CD14-positive monocyte (primary cell): Measurements from ENCODE around the gene TGM4. TPM values are rescaled to one million over a fixed set of nuclear protein-coding genes. Genes with fewer than 3 reads are reported as not detected.

Experiments
- DNase-seq, 3 donors: peaks; one replicate each; pipeline ENCODE4 v3.0.0-alpha.2; 2011 to 2022
- H2AFZ ChIP-seq: 2 replicates; pipeline ENCODE4 v1.6.0; 2012; ENCODE audit warnings: mild to moderate bottlenecking, low read depth, low read length, inconsistent platforms; ENCODE audit not compliant: insufficient read depth, poor library complexity, severe bottlenecking
- H3K27ac ChIP-seq, 2 donors: 1 replicate in 1 of 2; 2 replicates in 1 of 2; pipeline ENCODE4 v1.5.1; 2012 to 2013; ENCODE audit warnings: low read length in 2 of 2, control low read depth in 1 of 2, inconsistent platforms in 1 of 2, low read depth in 1 of 2, mild to moderate bottlenecking in 1 of 2
- H3K27me3 ChIP-seq, 2 donors: one replicate each; pipeline versions ENCODE4 v1.6.0 to v1.6.1; 2011 to 2013; ENCODE audit warnings: low read length in 2 of 2; ENCODE audit not compliant: control insufficient read depth in 2 of 2, insufficient read depth in 2 of 2
- H3K36me3 ChIP-seq, 2 donors: replicated peaks in 1 of 2; 1 replicate in 1 of 2; 2 replicates in 1 of 2; pipeline versions ENCODE4 v1.5.1 to v1.6.1; 2012 to 2013; ENCODE audit warnings: low read length in 2 of 2, control low read depth in 1 of 2, inconsistent platforms in 1 of 2, mild to moderate bottlenecking in 1 of 2; ENCODE audit not compliant: insufficient read depth in 2 of 2, control insufficient read depth in 1 of 2
- H3K4me1 ChIP-seq, 2 donors: 1 replicate in 1 of 2; 2 replicates in 1 of 2; pipeline versions ENCODE4 v1.5.1 to v1.6.1; 2012 to 2013; ENCODE audit warnings: low read length in 2 of 2, control low read depth in 1 of 2, inconsistent platforms in 1 of 2, mild to moderate bottlenecking in 1 of 2, moderate library complexity in 1 of 2; ENCODE audit not compliant: insufficient read depth in 2 of 2, control insufficient read depth in 1 of 2
- H3K4me2 ChIP-seq: replicated peaks from 2 replicates; pipeline ENCODE3; 2012; ENCODE audit warnings: low read length, moderate library complexity, mild to moderate bottlenecking; ENCODE audit not compliant: poor library complexity, severe bottlenecking; ENCODE audit errors: extremely low read depth
- H3K4me3 ChIP-seq, 3 experiments: fragments of 200-600 bp in 1 of 3; sonication (generic) in 1 of 3; replicated peaks in 1 of 3; 1 replicate in 2 of 3; 2 replicates in 1 of 3; pipeline ENCODE4 v1.5.1; 2011 to 2013; ENCODE audit warnings: low read length in 3 of 3, mild to moderate bottlenecking in 3 of 3, control low read depth in 2 of 3, low read depth in 2 of 3, inconsistent platforms in 1 of 3, moderate library complexity in 1 of 3
- H3K79me2 ChIP-seq: 2 replicates; pipeline ENCODE4 v1.6.0; 2012; ENCODE audit warnings: mild to moderate bottlenecking, control low read depth, inconsistent platforms, low read length, moderate library complexity; ENCODE audit not compliant: insufficient read depth
- H3K9ac ChIP-seq: 2 replicates; pipeline ENCODE4 v1.6.0; 2017; ENCODE audit warnings: low read length, mild to moderate bottlenecking; ENCODE audit not compliant: insufficient read depth, poor library complexity, severe bottlenecking
- H3K9me3 ChIP-seq, 2 donors: replicated peaks in 1 of 2; 1 replicate in 1 of 2; 2 replicates in 1 of 2; pipeline versions ENCODE4 v1.5.1 to v1.6.1; 2012 to 2013; ENCODE audit warnings: low read length in 2 of 2, control low read depth in 1 of 2; ENCODE audit not compliant: control insufficient read depth in 1 of 2, insufficient read depth in 1 of 2
- H4K20me1 ChIP-seq: 2 replicates; pipeline ENCODE4 v1.6.0; 2012; ENCODE audit warnings: mild to moderate bottlenecking, low read length, control low read depth, moderate library complexity; ENCODE audit not compliant: insufficient read depth
- H3K27ac Mint-ChIP-seq, 7 donors: one replicate each; pipeline ENCODE4 v1.8.0; 2020; ENCODE audit warnings: mild to moderate bottlenecking in 7 of 7, mixed read lengths in 7 of 7, moderate library complexity in 6 of 7, inconsistent platforms in 2 of 7
- H3K27me3 Mint-ChIP-seq, 3 donors: one replicate each; pipeline ENCODE4 v1.8.0; 2021 to 2022; ENCODE audit warnings: low read depth in 3 of 3, mild to moderate bottlenecking in 3 of 3, mixed read lengths in 3 of 3, moderate library complexity in 3 of 3, inconsistent platforms in 1 of 3
- H3K36me3 Mint-ChIP-seq, 2 donors: one replicate each; pipeline ENCODE4 v1.8.0; 2020; ENCODE audit warnings: mixed read lengths in 2 of 2, inconsistent platforms in 1 of 2, mild to moderate bottlenecking in 1 of 2
- H3K4me1 Mint-ChIP-seq: one replicate; pipeline ENCODE4 v1.8.0; 2020; ENCODE audit warnings: mild to moderate bottlenecking, mixed read lengths
- H3K4me3 Mint-ChIP-seq, 2 donors: one replicate each; pipeline ENCODE4 v1.8.0; 2020; ENCODE audit warnings: mild to moderate bottlenecking in 2 of 2, mixed read lengths in 2 of 2, moderate library complexity in 1 of 2
- H3K9me3 Mint-ChIP-seq, 7 donors: one replicate each; pipeline ENCODE4 v1.8.0; 2020 to 2022; ENCODE audit warnings: mixed read lengths in 7 of 7, mild to moderate bottlenecking in 6 of 7, moderate library complexity in 6 of 7, inconsistent platforms in 2 of 7
- CTCF ChIP-seq: fragments of 200-600 bp; IDR thresholded peaks from one replicate; pipeline ENCODE4 v1.8.0; 2022; ENCODE audit warnings: antibody characterized with exemption, mild to moderate bottlenecking
- WGBS: methylation state at CpG from one replicate; pipeline ENCODE4 v1.1.5; 2013; ENCODE audit warnings: missing lambda C conversion rate; ENCODE audit not compliant: insufficient coverage; 5-methylcytosine and 5-hydroxymethylcytosine counted together
- intact Hi-C, 2 donors: fragments of 100-400 bp; cut with micrococcal nuclease; formaldehyde crosslinking; loops; one replicate each; pipeline versions ENCODE4 v1.15.0 to v1.15.1; 2023
- polyA plus RNA-seq, 3 donors: library from polyadenylated mRNA; depleted of rRNA in 1 of 3; unstranded in 2 of 3; stranded (reverse) in 1 of 3; fragments of 300-500 nt in 2 of 3; fragments of >200 nt in 1 of 3; fragmentation: Illumina TruSeq in 2 of 3; gene quantifications; 1 replicate in 2 of 3; 2 replicates in 1 of 3; pipeline ENCODE4 v1.2.3, GENCODE V29; 2012 to 2021

Gene TGM4
- polyA plus RNA-seq, 3 donors: 0.04 TPM; not detected in 2

GRCh38 chr3:44920081-44920480 is 45.7 kb downstream of the TGM4 start:
- WGBS: 100% methylated on average over 1 of the region's 3 CpGs
- Mint-ChIP-seq H3K27me3 (peaks cover 0 to 2% (median 0%) of the 10 kb centered on the region in 3 donors), H3K9me3 (no peaks in the 10 kb centered on the region), H3K4me1 (no peaks in the 10 kb centered on the region), H3K27ac (no peak overlapping the region), H3K4me3 (no peak overlapping the region), H3K36me3 (peaks cover 73 to 84% of the 10 kb centered on the region in 2 donors)
- no peak for DNase-seq
- H3K4me3 ChIP-seq: no peak overlapping the region
- no peak overlapping the region for H3K27ac ChIP-seq
- no peaks in the 10 kb centered on the region for H4K20me1 ChIP-seq
- intact Hi-C loops: no loop called here
- peaks cover 44 to 93% of the 10 kb centered on the region in 2 donors for H3K36me3 ChIP-seq
- no peaks in the 10 kb centered on the region for H3K79me2 ChIP-seq
- H2AFZ ChIP-seq: no peak overlapping the region
- H3K4me1 ChIP-seq: no peaks in the 10 kb centered on the region
- TF ChIP-seq CTCF: no peak
- H3K27me3 ChIP-seq: no peaks in the 10 kb centered on the region
- no peak overlapping the region for H3K9ac ChIP-seq
- H3K4me2 ChIP-seq: no peak overlapping the region
- H3K9me3 ChIP-seq: no peaks in the 10 kb centered on the region

DNA sequence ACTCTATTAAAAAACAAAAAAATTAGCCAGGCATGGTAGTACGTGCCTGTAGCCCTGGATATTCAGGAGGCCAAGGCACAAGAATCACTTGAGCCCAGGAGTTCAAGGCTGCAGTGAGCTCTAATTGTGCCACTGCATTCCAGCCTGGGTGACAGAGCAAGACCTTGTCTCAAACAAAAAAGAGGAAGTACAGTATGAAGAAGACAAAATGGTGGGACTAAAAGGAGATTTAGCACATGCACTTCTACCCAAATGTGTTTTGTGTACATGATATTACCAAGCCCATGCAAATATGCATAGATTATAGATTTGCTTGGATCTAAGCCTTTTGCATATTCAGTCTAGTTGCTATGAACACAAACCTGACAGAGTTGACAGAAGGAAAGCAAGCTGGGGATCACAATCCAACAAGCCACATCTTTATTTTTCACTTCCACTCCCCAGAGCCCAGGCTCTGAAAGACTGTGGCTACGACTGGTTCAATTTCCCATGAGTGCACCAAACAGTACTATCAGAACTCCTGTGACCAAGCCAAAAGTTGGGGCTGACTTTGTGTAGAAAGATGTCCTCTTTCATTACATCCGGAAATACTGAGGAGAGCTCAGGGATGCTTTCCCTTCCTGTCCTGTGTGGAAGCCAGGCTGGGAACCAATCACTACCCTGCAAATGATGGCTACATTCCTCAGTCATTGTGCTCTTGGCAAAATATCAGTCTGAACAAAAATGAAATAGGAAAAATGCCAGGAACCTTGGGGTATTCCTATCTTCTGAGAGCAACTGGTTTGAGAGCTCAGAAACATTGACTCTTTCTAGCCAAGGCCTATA is 49.4 kb downstream of the TGM4 start:
- Histone ChIP-seq H4K20me1 (no peaks in the 10 kb centered on the region), H3K4me1 (no peaks in the 10 kb centered on the region), H3K4me2 (no peak overlapping the region), H3K27ac (no peak overlapping the region), H3K36me3 (peaks cover 62 to 98% of the 10 kb centered on the region in 2 donors), H3K4me3 (no peak overlapping the region), H3K9ac (no peak overlapping the region), H3K9me3 (no peaks in the 10 kb centered on the region), H3K79me2 (no peaks in the 10 kb centered on the region), H2AFZ (no peak overlapping the region), H3K27me3 (no peaks in the 10 kb centered on the region)
- no peak for DNase-seq
- intact Hi-C loops: no loop called here
- H3K4me1 Mint-ChIP-seq: no peaks in the 10 kb centered on the region
- H3K27me3 Mint-ChIP-seq: peaks cover 0 to 2% (median 0%) of the 10 kb centered on the region in 3 donors
- 96% methylated on average over 2 of the region's 3 CpGs for WGBS
- TF ChIP-seq CTCF: no peak
- no peaks in the 10 kb centered on the region for H3K9me3 Mint-ChIP-seq
- H3K4me3 Mint-ChIP-seq: no peak overlapping the region
- H3K27ac Mint-ChIP-seq: peak overlapping the region in 1 of 7 donors; percentile 51
- peaks cover 82 to 92% of the 10 kb centered on the region in 2 donors for H3K36me3 Mint-ChIP-seq
